Right renal cortex interstitium (tissue), 3 donors: ENCODE results near the gene KRT3. TPM values are rescaled to one million over a fixed set of nuclear protein-coding genes. Genes with fewer than 3 reads are reported as not detected.
A peak's percentile ranks its signal among the peaks of the same experiment; 100 is the strongest.

Experiments used
- DNase-seq, 3 donors: peaks; one replicate each; pipeline ENCODE4 v3.0.0-alpha.2; 2013; ENCODE audit warnings: low read depth in 3 of 3, low spot score in 2 of 3
- polyA plus RNA-seq, 3 donors: library from polyadenylated mRNA; unstranded; fragments of 120-200 nt; gene quantifications; one replicate each; pipeline ENCODE4 v1.2.1, GENCODE V29; 2013; ENCODE audit not compliant: insufficient read length in 3 of 3

KRT3 gene
- polyA plus RNA-seq, 3 donors: not detected

- DNase-seq: no peak
These were observed 32.2 kb upstream of the KRT3 start for GRCh38 chr12:52828156-52828555.

GRCh38 chr12:52827499-52828090 lies 31.7 kb upstream of the KRT3 start:
- no peak for DNase-seq

DNA sequence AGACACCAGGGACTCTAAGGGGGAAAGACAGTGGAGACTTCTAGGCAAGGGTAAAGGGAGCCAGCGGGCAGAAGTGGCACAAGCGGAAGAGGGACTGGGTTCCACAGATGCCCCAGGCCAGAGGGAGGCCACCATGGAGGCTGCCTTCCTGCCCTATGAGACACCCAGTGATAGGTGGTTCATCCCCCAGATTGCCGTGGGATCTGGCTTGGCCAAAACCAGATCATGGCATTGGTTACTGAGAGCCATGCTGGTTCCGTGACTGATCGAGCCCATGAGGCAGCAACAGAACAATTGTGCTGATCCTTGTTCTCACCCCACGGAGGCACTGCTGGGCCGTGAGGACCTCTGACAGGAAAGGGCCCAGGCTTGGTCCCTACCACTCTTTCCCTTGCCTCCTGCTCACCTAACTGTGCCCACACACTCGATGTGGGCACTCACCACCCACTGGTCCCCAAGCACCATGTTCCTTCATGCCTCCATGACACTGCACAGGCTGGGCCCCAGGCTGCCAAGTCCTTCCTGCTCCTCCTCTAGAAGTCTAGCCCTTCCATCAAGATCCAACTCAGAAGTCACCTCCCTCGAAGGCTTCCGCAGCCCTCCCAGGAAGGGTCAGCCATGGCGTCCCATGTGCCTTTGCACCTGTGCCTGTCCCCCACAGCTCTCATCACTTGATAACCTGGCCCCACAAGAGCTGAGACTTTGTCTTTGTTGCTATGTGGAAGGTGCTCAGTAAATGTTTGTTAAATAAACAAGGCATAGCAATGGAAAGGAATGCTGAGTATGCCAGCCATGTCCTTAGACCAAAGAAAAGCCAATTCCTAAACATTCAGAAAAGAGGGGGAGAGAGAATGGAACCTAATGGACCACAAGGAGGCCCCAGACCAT lies 30.9 kb upstream of the KRT3 start:
- no peak for DNase-seq

DNA sequence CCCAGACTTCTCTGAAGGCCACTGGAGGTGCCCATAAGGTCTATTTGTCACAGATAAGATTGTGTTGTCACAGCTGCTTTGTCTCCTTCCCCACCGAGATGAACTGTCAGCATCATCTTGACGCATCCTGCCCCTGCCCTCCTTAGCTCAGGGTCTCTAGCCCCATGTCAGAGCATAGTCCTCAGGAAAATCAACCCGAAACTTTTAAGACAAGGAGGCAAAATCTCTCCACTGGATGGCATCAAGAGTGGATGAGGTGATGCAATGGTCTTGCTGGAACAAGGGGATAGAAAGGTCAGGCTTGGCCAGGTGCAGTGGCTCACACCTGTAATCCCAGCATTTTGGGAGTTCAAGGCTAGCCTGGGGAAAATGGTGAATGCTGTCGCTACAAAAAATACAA lies 30.0 kb upstream of the KRT3 start:
- DNase-seq: no peak

DNA sequence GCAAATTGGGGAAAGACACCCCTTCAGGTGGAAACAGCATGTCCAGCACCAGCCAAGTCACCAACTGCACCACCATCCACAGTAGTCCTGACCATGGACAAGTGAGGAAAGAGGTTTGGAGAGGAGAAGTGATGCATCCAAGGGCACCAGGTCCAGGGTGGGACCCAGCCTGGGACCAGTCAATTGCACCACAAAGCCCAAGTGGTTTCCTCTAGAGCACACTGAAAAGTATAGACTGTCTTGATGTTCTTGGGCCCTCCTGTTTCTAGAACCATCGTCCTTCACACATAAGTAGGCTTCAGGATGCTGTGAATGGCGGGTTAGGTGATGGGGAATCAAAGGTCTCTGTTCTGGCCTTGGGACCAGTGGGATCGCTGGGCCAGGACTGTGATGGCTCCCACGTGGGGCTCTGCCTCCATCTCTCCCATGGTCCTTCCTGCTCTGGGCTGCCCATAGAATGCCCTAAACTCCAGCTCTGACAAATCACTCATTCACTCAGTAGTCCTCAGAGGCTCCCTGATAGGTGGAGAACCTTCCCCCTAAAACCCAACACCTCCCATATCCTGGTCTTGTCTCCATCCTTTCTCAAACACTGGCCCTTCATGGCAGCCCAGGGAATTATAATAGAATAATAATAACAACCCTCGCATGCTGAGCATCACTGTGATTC lies 29.0 kb upstream of the KRT3 start:
- DNase-seq: no peak

DNA sequence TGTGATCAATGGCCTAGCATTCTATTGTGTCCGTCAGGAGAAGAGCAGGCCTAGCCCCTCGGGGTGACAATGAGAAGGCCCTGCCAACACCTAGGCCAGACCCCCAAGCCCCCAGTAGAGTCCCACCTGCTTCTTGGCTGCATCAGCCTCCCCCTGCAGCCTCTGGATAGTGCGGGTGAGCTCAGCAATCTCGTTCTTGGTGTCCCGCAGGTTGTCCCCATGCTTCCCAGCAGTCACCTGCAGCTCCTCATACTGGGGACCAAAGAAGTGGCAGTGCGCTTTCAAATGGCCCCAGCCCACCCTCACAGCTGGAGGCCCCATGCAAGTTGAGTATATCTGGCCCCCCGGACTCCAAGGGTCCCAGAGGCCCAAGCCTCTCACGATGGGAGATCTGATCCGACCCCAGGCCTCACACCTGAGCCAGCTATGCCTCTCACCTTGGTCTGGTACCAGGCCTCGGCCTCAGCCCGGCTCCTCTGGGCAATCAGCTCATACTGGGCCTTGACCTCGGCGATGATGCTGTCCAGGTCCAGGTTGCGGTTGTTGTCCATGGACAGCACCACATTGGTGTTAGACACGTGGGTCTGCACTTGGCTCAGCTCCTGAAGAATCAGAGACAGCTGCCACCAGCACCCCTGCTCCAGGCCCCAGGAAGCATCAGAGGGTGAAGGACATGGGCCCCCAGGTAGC lies 28.0 kb upstream of the KRT3 start:
- DNase-seq: no peak

GRCh38 chr12:52822771-52823510 lies 27.0 kb upstream of the KRT3 start:
- no peak for DNase-seq

DNA sequence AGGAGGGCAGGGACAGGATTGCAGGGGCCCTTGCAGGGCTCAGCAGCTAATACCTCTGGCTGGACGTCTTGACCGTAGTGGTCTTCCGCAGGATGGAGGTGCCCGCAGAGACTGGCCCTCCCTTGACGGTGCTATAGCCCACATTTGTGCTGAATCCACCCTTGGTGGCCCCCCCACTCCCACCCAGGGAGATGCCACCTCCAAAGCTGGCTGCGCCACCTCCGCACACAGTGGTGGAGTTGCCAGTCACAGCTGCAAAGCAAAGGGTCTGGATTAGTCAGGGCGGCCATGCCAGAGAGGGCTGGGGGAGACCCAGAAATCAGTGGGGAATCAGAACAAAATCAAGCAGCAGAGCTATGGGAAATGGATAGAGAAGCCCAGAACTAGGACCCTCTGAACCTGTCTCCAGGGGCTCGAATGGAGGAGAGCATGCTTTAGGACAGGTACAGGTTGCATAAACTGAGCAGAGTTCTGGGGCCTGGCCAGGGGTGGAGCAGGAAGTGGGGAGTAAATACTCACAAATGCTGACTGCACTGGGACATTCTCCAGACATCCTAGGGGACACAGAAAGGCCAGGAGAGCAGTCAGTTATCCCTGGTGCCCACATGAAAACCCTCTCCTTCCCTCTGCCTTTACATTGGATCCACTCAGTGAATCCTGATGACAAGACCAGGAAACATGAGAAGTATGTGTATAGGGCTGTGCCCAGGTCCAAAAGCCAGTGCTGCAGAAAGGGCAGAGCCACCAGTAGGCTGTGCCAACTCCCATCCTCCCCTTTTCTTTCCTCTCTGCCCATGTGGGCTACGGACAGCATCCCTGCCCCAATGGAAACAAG lies 26.1 kb upstream of the KRT3 start:
- DNase-seq: no peak

DNA sequence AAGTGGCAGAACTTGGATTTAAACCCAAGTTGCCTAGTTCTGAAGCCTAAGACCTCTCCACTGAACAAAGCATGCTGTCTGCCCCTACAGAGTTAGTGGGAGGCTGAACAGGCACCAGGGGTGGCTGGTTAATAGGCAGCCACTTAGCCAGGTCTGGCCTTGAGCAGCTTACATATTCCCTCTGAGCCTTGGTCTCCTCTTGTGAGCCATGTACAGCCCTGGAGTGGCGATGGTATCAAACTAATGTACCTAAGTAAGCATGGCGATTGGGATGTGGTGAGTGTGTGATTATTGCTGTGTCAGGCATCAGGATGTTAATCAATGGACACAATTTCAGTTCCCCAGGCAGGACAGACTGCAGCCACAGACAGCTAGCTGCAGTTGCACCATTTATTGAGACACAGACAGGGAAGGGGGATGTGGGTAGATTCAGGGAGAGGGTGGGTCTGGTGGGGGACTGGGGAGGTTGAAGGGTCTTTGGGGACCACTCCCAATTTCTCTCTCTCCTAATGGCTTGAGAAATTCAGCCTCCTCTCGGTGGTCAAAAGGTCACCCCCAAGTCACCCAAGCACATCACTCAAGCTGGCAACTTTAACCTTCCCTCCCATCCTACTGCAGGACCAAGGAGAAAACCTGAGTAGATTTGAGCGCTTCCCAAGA lies 25.3 kb upstream of the KRT3 start:
- no peak for DNase-seq

- DNase-seq: no peak
These were observed 24.6 kb upstream of the KRT3 start for GRCh38 chr12:52820521-52820920.

DNA sequence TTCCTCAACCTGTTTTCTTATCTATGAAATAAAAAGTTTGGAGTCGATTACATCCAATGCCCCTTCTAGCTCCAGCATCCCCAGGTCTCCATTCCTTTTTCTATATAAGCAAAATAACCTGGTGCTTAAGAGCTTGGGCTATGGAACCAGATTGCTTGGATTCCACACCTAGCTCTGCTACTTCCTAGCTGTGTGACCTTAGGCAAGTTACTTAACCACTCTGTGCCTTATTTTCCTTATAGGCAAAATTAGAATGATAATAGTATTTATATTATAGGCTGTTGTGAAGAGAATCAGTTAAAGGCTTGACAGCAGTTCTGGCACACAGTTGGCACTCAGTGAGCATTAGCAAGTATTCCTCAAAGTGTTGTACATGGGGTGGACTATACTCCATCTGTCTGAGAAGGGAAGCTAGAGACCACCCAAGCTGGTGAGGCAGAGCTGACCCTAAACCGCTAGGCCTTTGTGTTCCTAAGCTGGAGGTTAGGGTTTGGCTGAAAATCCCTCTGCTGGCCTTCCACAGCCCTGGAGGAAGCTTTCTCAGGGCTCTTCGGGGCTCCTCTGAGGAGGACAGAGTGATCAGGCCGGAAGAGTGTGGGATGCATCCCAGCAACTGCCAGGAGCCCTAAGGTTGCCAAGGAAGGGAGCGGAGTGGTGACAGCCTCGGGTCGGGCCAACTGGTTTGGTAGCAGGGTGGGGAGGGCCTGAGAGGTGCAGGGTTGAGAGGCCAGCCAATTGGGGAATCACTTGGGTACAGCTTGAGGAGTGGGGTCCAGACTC lies 24.0 kb upstream of the KRT3 start:
- no peak for DNase-seq

DNA sequence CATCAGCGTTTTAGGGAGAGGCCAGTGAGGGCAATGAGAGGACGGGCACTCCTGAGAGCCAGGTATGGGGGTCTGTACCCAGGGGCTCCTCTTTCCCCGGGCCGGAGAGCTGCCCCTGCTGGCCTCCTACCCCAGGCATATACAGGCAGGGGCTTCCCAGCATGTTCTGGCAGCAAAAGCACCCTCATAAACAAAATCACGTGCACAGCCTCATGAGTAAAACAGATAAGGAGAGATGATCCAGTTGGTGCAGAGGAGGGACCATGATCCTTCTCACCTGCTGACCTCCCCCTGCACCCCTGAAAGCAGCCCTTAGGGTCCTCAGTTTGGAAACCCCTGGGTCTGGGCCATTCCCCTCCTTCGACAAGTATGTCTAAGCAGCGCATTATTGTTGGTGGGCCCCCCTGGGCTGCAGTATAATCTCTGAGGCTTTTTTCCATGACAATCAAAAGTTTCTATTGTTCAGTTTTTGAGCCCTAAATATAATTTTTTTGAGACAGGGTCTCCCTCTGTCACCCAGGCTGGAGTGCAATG lies 23.0 kb upstream of the KRT3 start:
- DNase-seq: no peak

DNA sequence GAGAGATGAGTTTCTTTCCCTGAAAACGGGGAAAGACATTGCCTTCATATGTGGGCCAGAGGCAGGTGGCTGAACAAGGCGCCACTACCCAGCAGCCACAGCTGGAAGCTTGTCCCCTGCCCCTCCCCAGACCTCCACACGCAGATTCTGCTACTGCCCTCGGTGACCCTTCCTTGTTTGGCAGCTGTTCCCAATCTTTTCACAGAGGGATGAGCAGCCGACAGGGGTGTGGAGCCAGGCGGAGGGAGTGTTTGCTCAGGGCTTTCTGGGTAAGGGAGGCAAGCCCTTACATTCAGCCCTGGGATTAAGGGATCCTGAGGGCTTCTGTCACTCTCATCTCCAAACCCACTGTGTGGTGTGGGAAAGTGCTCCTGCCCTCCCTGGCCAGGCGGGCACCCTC lies 22.5 kb upstream of the KRT3 start:
- DNase-seq: peak in 1 of 3 donors; percentile 9

DNA sequence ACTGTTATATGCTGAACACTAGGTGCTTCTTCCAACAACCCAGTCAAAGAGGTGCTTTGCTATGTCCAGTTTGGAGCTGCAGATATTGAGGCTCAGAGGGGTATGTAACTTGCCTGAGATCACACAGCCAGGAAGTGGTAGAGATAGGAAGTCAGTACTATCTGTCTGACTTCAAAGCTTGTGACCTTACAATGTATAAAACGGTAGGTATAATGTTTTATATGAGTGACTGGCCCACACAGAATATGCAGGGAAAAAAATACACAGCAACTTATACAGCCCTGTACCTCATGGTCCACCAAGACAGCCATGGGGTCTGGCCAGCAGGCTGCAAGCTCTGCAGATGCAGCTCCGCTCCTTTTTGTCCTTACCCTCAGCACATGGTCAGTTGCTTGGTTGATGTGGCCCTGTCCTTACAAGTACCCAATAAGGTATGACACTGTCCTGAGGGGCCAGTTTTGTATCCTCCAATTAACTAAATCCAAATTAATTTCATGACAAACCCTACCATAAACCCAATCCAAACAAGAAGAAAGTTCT lies 21.9 kb upstream of the KRT3 start:
- no peak for DNase-seq

DNA sequence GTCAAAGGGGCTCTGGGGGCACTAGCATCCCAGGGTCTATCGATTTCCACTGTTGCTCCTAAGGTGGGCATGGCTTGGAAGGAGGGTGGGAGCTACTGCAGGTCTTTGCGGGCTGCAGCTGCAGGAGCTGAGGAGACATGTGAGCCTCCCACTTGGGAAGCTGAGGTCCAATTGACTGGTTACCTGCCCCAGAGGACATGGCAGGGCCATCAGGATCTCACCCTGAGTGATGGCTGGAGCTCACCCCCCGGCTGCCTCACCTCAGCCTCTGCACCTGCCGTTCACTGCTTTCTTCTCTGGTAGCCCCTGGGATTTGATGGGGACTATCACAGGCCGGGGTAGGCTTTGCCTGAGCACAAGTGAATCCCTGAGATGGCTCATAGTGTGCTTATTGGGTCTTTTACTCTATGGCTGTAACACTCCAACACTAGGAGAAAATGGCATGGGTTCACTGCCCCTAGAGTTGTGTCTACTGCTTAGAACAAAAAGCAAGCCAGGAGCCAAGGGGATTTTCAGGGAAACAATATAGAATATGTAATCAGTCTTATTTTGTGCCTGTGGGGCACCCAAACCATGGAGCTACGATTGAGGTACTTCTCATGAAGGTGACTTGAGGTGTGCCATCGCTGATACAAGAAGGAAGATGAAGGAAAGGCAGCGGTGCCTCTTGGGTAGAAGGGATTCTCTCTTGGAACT lies 21.2 kb upstream of the KRT3 start:
- no peak for DNase-seq

DNA sequence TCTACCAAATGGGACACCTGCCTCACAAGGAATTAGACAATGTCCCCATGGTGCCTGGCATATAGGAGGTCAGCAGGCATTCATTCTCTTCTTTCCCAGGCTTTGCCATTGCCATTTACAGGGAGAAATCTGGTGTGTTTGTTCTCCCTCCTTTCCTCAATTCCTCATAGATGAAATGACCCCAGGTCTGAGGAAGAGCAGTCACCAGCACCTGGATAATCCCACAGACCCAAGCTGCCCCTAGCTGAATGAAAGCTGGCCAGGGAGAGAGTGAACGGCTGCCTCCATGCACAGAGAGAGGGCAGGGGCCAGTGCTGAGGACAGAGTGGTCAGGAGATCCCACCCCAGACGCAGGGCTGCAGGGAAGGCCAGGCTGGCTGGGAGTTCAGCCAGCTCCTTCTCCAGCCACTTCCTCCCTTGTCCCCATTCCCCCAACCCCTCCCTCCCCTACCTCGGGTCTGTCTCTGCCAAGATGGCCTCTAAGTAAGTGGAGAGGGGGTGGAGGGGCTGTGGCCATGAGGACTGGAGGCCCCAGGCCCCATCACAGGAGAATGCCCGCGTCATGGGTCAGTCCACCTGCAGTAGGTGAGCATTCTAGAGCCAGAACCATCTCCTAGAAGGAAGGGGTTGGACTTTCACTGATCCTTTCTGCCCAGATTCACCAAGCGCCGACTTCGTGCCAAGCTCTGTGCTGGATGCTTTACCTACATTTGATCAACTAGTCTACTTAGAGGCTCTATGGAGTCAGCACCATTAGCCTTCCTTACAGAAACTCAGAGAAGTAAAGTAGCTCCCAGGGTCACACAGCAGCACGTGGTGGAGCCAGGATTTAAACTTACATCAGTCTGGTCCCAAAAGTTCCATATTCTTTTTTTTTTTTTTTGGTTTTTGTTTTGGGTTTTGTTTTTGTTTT lies 20.0 kb upstream of the KRT3 start:
- DNase-seq: no peak
